K562 (cell line): ENCODE data around the gene DTX1.

ENCODE experiments used
- CBX8 ChIP-seq: fragments of 200-600 bp; sonication (generic); IDR thresholded peaks from 2 replicates; pipeline ENCODE4 v1.6.1; 2012; ENCODE audit warnings: borderline replicate concordance, mixed run types, low read depth, mild to moderate bottlenecking, moderate library complexity, mixed read lengths, low read length, control low read depth, inconsistent platforms; ENCODE audit not compliant: poor library complexity, severe bottlenecking; ENCODE audit errors: extremely low read depth
- CTCF ChIP-seq, 3 experiments: IDR thresholded peaks in 2 of 3; conservative IDR thresholded peaks in 1 of 3; 2 replicates each; pipeline ENCODE4 v1.5.1; 2011 to 2012; ENCODE audit warnings: low read length in 3 of 3, mild to moderate bottlenecking in 3 of 3, control low read depth in 2 of 3, improper control_type of control experiment in 1 of 3, inconsistent platforms in 1 of 3, low read depth in 1 of 3, mixed read lengths in 1 of 3, moderate library complexity in 1 of 3; ENCODE audit not compliant: insufficient read depth in 2 of 3
- IRF1 ChIP-seq: sonication (generic); formaldehyde crosslinking; IDR thresholded peaks from 2 replicates; pipeline ENCODE4 v1.8.0; 2022; ENCODE audit warnings: missing genetic modification reagents, mild to moderate bottlenecking, borderline replicate concordance
- PHF8 ChIP-seq: fragments of 200-600 bp; sonication (generic); IDR thresholded peaks from 2 replicates; pipeline ENCODE4 v1.6.1; 2012; ENCODE audit warnings: mixed run types, mild to moderate bottlenecking, inconsistent platforms, low read length, moderate library complexity, borderline replicate concordance
- SMARCC2 ChIP-seq: fragments of 450-650 bp; IDR thresholded peaks from 2 replicates; pipeline ENCODE4 v1.6.1; 2017; ENCODE audit warnings: antibody characterized with exemption, moderate library complexity, mild to moderate bottlenecking, low read depth
- TSHZ1 ChIP-seq: fragments of 250-450 bp; sonication (Bioruptor Pico); IDR thresholded peaks from 2 replicates; pipeline ENCODE4 v1.4.0; 2020; ENCODE audit warnings: mild to moderate bottlenecking, moderate library complexity
- ZBTB11 ChIP-seq, 3 experiments: fragments of 200-800 bp in 1 of 3; fragments of 250-450 bp in 1 of 3; fragments of 450-650 bp in 1 of 3; sonication (Bioruptor Pico) in 1 of 3; sonication (Bioruptor generic) in 1 of 3; formaldehyde crosslinking in 1 of 3; IDR thresholded peaks; 2 replicates each; pipeline versions ENCODE4 v1.6.1 to v1.8.0; 2016 to 2022; ENCODE audit warnings: mild to moderate bottlenecking in 2 of 3, missing genetic modification characterization in 2 of 3, missing compliant biosample characterization in 1 of 3, moderate library complexity in 1 of 3
- ZBTB33 ChIP-seq: sonication (generic); formaldehyde crosslinking; IDR thresholded peaks from 2 replicates; pipeline ENCODE4 v1.8.1; 2023; ENCODE audit warnings: mild to moderate bottlenecking, missing genetic modification reagents

- no peak for TF ChIP-seq TSHZ1 (CRISPR knock-in tag)
- no peak for TF ChIP-seq CTCF (IDR thresholded peaks at IDR 0.05 in 2 of 3, conservative IDR thresholded peaks at IDR 0.05 in 1 of 3; ENCODE audit: insufficient read depth in 2 of 3, low read depth in 1 of 3, low read length in 3 of 3)
- no peak for TF ChIP-seq IRF1 (CRISPR knock-in tag)
- no peak for TF ChIP-seq ZBTB11 (CRISPR knock-in tag; IDR thresholded peaks at IDR 0.05)
- TF ChIP-seq CBX8, result no peak
- no peak for TF ChIP-seq ZBTB33
- TF ChIP-seq PHF8, result no peak
- TF ChIP-seq SMARCC2, result no peak
These were observed 51.8 kb downstream of the DTX1 start for GRCh38 chr12:113108308-113108707.
